H1 (cell line): ENCODE data around the gene STAG1. TPM values are rescaled to one million over a fixed set of nuclear protein-coding genes. Genes with fewer than 3 reads are reported as not detected.

Experiments used
- CTCF ChIA-PET: fragments of 300-600 bp; sonication (Branson Sonifier 250); formaldehyde crosslinking; loops from one replicate; lab custom pipeline; 2021; ENCODE audit not compliant: partially characterized antibody; lab: Charles Lee
- POLR2A ChIA-PET: fragments of 300-600 bp; sonication (Branson Sonifier 250); formaldehyde crosslinking; loops from one replicate; lab custom pipeline; 2021; ENCODE audit warnings: inconsistent platforms; ENCODE audit not compliant: partially characterized antibody; lab: Charles Lee
- DNase-seq, 2 experiments: peaks; one replicate each; pipeline versions ENCODE4 v3.0.0 to v3.0.0-alpha.2; 2010 to 2022; ENCODE audit warnings: low spot score in 2 of 2, low read depth in 1 of 2, mixed read lengths in 1 of 2
- FAIRE-seq: peaks from 2 replicates; lab custom pipeline; 2011; peaks lifted over from hg19 to GRCh38; lab: Jason Lieb, UNC
- H2AFZ ChIP-seq: 2 replicates; pipeline ENCODE4 v1.8.1; 2012; ENCODE audit warnings: low read length, inconsistent platforms
- H2AK5ac ChIP-seq: 2 replicates; pipeline ENCODE4 v1.6.1; 2013; ENCODE audit warnings: low read depth, low read length
- H2BK120ac ChIP-seq: replicated peaks from 2 replicates; pipeline ENCODE3; 2013; ENCODE audit warnings: low read depth, low read length, inconsistent platforms
- H2BK12ac ChIP-seq: 2 replicates; pipeline ENCODE4 v1.6.1; 2013; ENCODE audit warnings: low read depth, low read length
- H2BK15ac ChIP-seq: 2 replicates; pipeline ENCODE4 v1.6.1; 2013; ENCODE audit warnings: low read length
- H2BK20ac ChIP-seq: 2 replicates; pipeline ENCODE4 v1.6.1; 2013; ENCODE audit warnings: low read length
- H2BK5ac ChIP-seq: 2 replicates; pipeline ENCODE4 v1.6.1; 2013; ENCODE audit warnings: low read depth, low read length
- H3K14ac ChIP-seq: 2 replicates; pipeline ENCODE4 v1.6.1; 2013; ENCODE audit warnings: inconsistent platforms; ENCODE audit not compliant: insufficient read length
- H3K18ac ChIP-seq: 2 replicates; pipeline ENCODE4 v1.6.1; 2013; ENCODE audit warnings: low read length; ENCODE audit errors: extremely low read depth
- H3K23ac ChIP-seq: 2 replicates; pipeline ENCODE4 v1.6.1; 2013; ENCODE audit warnings: inconsistent platforms; ENCODE audit not compliant: insufficient read length
- H3K23me2 ChIP-seq: 2 replicates; pipeline ENCODE4 v1.6.1; 2013; ENCODE audit warnings: low read depth, low read length
- H3K27ac ChIP-seq: 2 replicates; pipeline ENCODE4 v1.6.1; 2011; ENCODE audit warnings: low read depth, low read length, inconsistent platforms
- H3K27me3 ChIP-seq, 4 experiments: replicated peaks in 1 of 4; 1 replicate in 1 of 4; 2 replicates in 3 of 4; pipeline versions ENCODE4 v1.6.1 to v1.8.1; 2011 to 2013; ENCODE audit warnings: low read length in 3 of 4, mild to moderate bottlenecking in 3 of 4, inconsistent platforms in 2 of 4, mixed read lengths in 2 of 4, moderate library complexity in 1 of 4; ENCODE audit not compliant: control insufficient read depth in 3 of 4, insufficient read depth in 3 of 4; ENCODE audit errors: extremely low read depth in 1 of 4
- H3K36me3 ChIP-seq, 4 experiments: 2 replicates each; pipeline versions ENCODE4 v1.6.1 to v1.8.1; 2011 to 2013; ENCODE audit warnings: mild to moderate bottlenecking in 4 of 4, low read length in 3 of 4, moderate library complexity in 2 of 4, control low read depth in 1 of 4, inconsistent platforms in 1 of 4; ENCODE audit not compliant: insufficient read depth in 4 of 4, control insufficient read depth in 2 of 4
- H3K4ac ChIP-seq: replicated peaks from 2 replicates; pipeline ENCODE3; 2013; ENCODE audit warnings: low read length, low read depth, mixed read lengths, inconsistent platforms; ENCODE audit not compliant: insufficient read length
- H3K4me1 ChIP-seq, 4 experiments: replicated peaks in 1 of 4; 1 replicate in 1 of 4; 2 replicates in 3 of 4; pipeline versions ENCODE4 v1.6.1 to v1.8.1; 2011 to 2013; ENCODE audit warnings: low read length in 3 of 4, inconsistent platforms in 2 of 4, mixed read lengths in 1 of 4; ENCODE audit not compliant: insufficient read depth in 4 of 4, control insufficient read depth in 3 of 4
- H3K4me2 ChIP-seq, 2 experiments: 2 replicates each; pipeline versions ENCODE4 v1.6.1 to v1.8.1; 2011 to 2013; ENCODE audit warnings: low read depth in 2 of 2, low read length in 2 of 2, control low read depth in 1 of 2, inconsistent platforms in 1 of 2, mild to moderate bottlenecking in 1 of 2; ENCODE audit not compliant: insufficient read depth in 1 of 2
- H3K4me3 ChIP-seq, 4 experiments: fragments of 200-600, 300-600 bp in 1 of 4; sonication (generic), shearing (Covaris generic), sonication (Bioruptor Twin) in 1 of 4; 2 replicates each; pipeline versions ENCODE4 v1.5.1 to v1.8.1; 2011 to 2016; ENCODE audit warnings: low read length in 4 of 4, low read depth in 3 of 4, control low read depth in 2 of 4, inconsistent platforms in 2 of 4, mild to moderate bottlenecking in 2 of 4, mixed read lengths in 1 of 4, moderate library complexity in 1 of 4; ENCODE audit not compliant: insufficient read depth in 2 of 4; ENCODE audit errors: extremely low read depth in 1 of 4
- H3K56ac ChIP-seq: replicated peaks from 2 replicates; pipeline ENCODE3; 2013; ENCODE audit warnings: low read depth, mild to moderate bottlenecking, mixed read lengths, low read length, inconsistent platforms; ENCODE audit not compliant: insufficient read length
- H3K79me1 ChIP-seq: 2 replicates; pipeline ENCODE4 v1.6.1; 2013; ENCODE audit warnings: low read depth, low read length, control low read depth
- H3K79me2 ChIP-seq, 2 experiments: 2 replicates each; pipeline versions ENCODE4 v1.6.1 to v1.8.1; 2012 to 2013; ENCODE audit warnings: low read length in 2 of 2, mild to moderate bottlenecking in 2 of 2, inconsistent platforms in 1 of 2; ENCODE audit not compliant: insufficient read depth in 2 of 2, control insufficient read depth in 1 of 2
- H3K9ac ChIP-seq, 4 experiments: replicated peaks in 1 of 4; 1 replicate in 1 of 4; 2 replicates in 3 of 4; pipeline versions ENCODE4 v1.6.1 to v1.8.1; 2011 to 2013; ENCODE audit warnings: low read depth in 3 of 4, low read length in 3 of 4, control low read depth in 2 of 4, mild to moderate bottlenecking in 2 of 4, moderate library complexity in 2 of 4, inconsistent platforms in 1 of 4; ENCODE audit errors: extremely low read depth in 1 of 4
- H3K9me3 ChIP-seq, 2 experiments: 2 replicates each; pipeline versions ENCODE4 v1.6.1 to v1.8.1; 2012 to 2013; ENCODE audit warnings: mild to moderate bottlenecking in 2 of 2, moderate library complexity in 2 of 2, control low read depth in 1 of 2, inconsistent platforms in 1 of 2, low read depth in 1 of 2, low read length in 1 of 2, mixed read lengths in 1 of 2; ENCODE audit not compliant: insufficient read depth in 2 of 2
- H4K20me1 ChIP-seq, 2 experiments: replicated peaks in 1 of 2; 2 replicates each; pipeline versions ENCODE3 to v1.8.1; 2011 to 2013; ENCODE audit warnings: inconsistent platforms in 2 of 2, low read length in 2 of 2, mild to moderate bottlenecking in 1 of 2; ENCODE audit not compliant: insufficient read depth in 2 of 2, control insufficient read depth in 1 of 2
- H4K5ac ChIP-seq: 2 replicates; pipeline ENCODE4 v1.6.1; 2013; ENCODE audit warnings: low read length, low read depth, mixed read lengths, inconsistent platforms; ENCODE audit not compliant: insufficient read length
- H4K8ac ChIP-seq: 2 replicates; pipeline ENCODE4 v1.8.0; 2013; ENCODE audit warnings: mild to moderate bottlenecking, moderate library complexity, low read length, inconsistent platforms; ENCODE audit not compliant: insufficient read depth; ENCODE audit errors: extremely low read depth
- H4K91ac ChIP-seq: replicated peaks from 2 replicates; pipeline ENCODE3; 2013; ENCODE audit warnings: low read length, mixed read lengths, inconsistent platforms; ENCODE audit not compliant: insufficient read length
- CBX5 ChIP-seq: fragments of 300-800, 300-1000 bp; sonication (generic); IDR thresholded peaks from 2 replicates; pipeline ENCODE4 v1.7.1; 2016; ENCODE audit warnings: antibody characterized with exemption, low read length, low read depth
- CHD1 ChIP-seq: IDR thresholded peaks from 2 replicates; pipeline ENCODE4 v1.6.1; 2012; ENCODE audit warnings: low read depth, low read length, improper control_type of control experiment
- GTF2F1 ChIP-seq: IDR thresholded peaks from 2 replicates; pipeline ENCODE4 v1.6.1; 2012; ENCODE audit warnings: low read depth, low read length, improper control_type of control experiment, borderline replicate concordance
- POU5F1 ChIP-seq: IDR thresholded peaks from 2 replicates; pipeline ENCODE4 v1.6.1; 2011; ENCODE audit warnings: low read depth, mild to moderate bottlenecking, low read length, moderate library complexity
- RAD21 ChIP-seq, 2 experiments: IDR thresholded peaks in 1 of 2; conservative IDR thresholded peaks in 1 of 2; 2 replicates each; pipeline ENCODE4 v1.6.1; 2011; ENCODE audit warnings: low read depth in 2 of 2, low read length in 2 of 2, improper control_type of control experiment in 1 of 2, inconsistent platforms in 1 of 2, mild to moderate bottlenecking in 1 of 2, moderate library complexity in 1 of 2
- RBBP5 ChIP-seq: IDR thresholded peaks from 2 replicates; pipeline ENCODE4 v1.7.1; 2012; ENCODE audit warnings: low read depth, mild to moderate bottlenecking, inconsistent platforms, low read length, moderate library complexity, borderline replicate concordance
- RXRA ChIP-seq: IDR thresholded peaks from 2 replicates; pipeline ENCODE4 v1.6.1; 2011; ENCODE audit warnings: low read depth, mild to moderate bottlenecking, low read length, moderate library complexity; ENCODE audit not compliant: insufficient read depth
- SIX5 ChIP-seq: IDR thresholded peaks from 2 replicates; pipeline ENCODE4 v1.6.1; 2011; ENCODE audit warnings: mild to moderate bottlenecking, low read depth, low read length
- SUZ12 ChIP-seq: fragments of 200-600 bp; sonication (generic); IDR thresholded peaks from 2 replicates; pipeline ENCODE4 v1.6.1; 2012; ENCODE audit warnings: mild to moderate bottlenecking, inconsistent platforms, low read length, moderate library complexity, mixed read lengths
- TAF7 ChIP-seq: optimal IDR thresholded peaks from 2 replicates; pipeline ENCODE3; 2011; ENCODE audit warnings: low read depth, mild to moderate bottlenecking, inconsistent platforms, low read length, moderate library complexity, borderline replicate concordance
- TEAD4 ChIP-seq: IDR thresholded peaks from 2 replicates; pipeline ENCODE4 v1.6.1; 2012; ENCODE audit warnings: low read depth, low read length, inconsistent platforms, mixed read lengths
- YY1 ChIP-seq: IDR thresholded peaks from 2 replicates; pipeline ENCODE4 v1.6.1; 2011; ENCODE audit warnings: low read depth, mild to moderate bottlenecking, low read length
- WGBS, 2 experiments: shearing (Covaris generic) in 1 of 2; methylation state at CpG; one replicate each; pipeline versions ENCODE4 v1.1.6 to v1.1.7; 2013 to 2015; ENCODE audit warnings: low lambda C conversion rate in 2 of 2, mixed read lengths in 2 of 2, inconsistent platforms in 1 of 2, low coverage in 1 of 2, missing lambda C conversion rate in 1 of 2; ENCODE audit not compliant: insufficient replicate concordance in 2 of 2, insufficient coverage in 1 of 2, insufficient read length in 1 of 2; ENCODE audit errors: extremely low coverage in 1 of 2, missing lambda C conversion rate in 1 of 2; 5-methylcytosine and 5-hydroxymethylcytosine counted together
- polyA plus RNA-seq, 7 experiments: library from polyadenylated mRNA; depleted of rRNA in 3 of 7; stranded (reverse) in 5 of 7; unstranded in 2 of 7; fragments of >200 nt in 5 of 7; fragments of 200-250 nt in 2 of 7; gene quantifications; 1 replicate in 5 of 7; 2 replicates in 1 of 7; 4 replicates in 1 of 7; pipeline versions ENCODE4 v1.2.1 to v1.2.3, GENCODE V29; 2011 to 2013; ENCODE audit warnings: missing spikeins in 2 of 7, mixed read lengths in 2 of 7
- total RNA-seq: library from RNA; stranded (reverse); fragmentation: NEBNext Ultra II Directional; extraction: Animal tissue kit (Norgen Biotek cat#: 25700); gene quantifications from 2 replicates; pipeline ENCODE4 v1.2.1, GENCODE V29; 2021
- TF ChIP-seq, protein P1 (sequence below): IDR thresholded peaks from 2 replicates; pipeline ENCODE4 v1.6.1; 2012; ENCODE audit warnings: inconsistent platforms
- TF ChIP-seq, protein P2 (sequence below): IDR thresholded peaks from 2 replicates; pipeline ENCODE4 v1.6.1; 2012; ENCODE audit warnings: inconsistent platforms

The STAG1 gene
- total and polyA plus RNA-seq, 2 of the 8 experiments (the other 6 are each of a cell fraction or from before 2014, with no cell fraction given), result 4.6 to 23.4 TPM

DNA sequence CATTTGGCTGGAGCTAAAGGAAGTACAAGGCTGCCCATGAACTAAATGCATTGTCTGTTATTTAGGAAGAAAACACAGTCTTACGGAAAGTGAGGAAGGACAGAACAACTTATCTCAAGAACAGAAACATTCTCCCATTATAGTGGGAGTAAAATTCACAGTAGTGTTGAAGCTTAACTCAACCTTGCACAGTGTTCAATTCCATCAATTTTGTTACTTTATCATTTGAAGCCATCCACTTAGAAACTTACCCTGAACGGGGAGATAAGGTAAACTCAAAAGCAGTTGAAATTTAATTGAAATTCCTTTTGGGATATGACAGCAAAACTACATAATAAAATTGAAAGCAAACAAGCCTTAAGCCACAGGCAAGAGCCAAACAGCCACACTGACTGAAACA is 315.1 kb downstream of the STAG1 start:
- Histone ChIP-seq H2BK5ac (no peak overlapping the region), H3K4ac (no peak overlapping the region), H3K27me3 (no peaks in the 10 kb centered on the region), H3K4me2 (no peak overlapping the region), H4K8ac (no peak overlapping the region), H2BK12ac (no peak overlapping the region), H3K36me3 (peaks cover 0 to 6% (median 0%) of the 10 kb centered on the region in 4 experiments; a peak in 2 of 8 replicates), H2AK5ac (no peak overlapping the region), H3K18ac (no peak overlapping the region), H2BK15ac (no peak overlapping the region), H4K5ac (no peak overlapping the region), H2BK120ac (no peak overlapping the region), H2BK20ac (no peak overlapping the region), H3K23me2 (no peaks in the 10 kb centered on the region), H3K9me3 (no peaks in the 10 kb centered on the region), H3K27ac (no peak overlapping the region), H4K91ac (no peak overlapping the region), H2AFZ (no peak overlapping the region), H3K4me3 (no peak overlapping the region), H3K79me1 (no peaks in the 10 kb centered on the region), H3K56ac (no peak overlapping the region), H3K23ac (no peak overlapping the region), H4K20me1 (no peaks in the 10 kb centered on the region), H3K9ac (no peak overlapping the region), H3K79me2 (no peaks in the 10 kb centered on the region), H3K4me1 (no peaks in the 10 kb centered on the region), H3K14ac (no peak overlapping the region)
- POLR2A ChIA-PET, result no interaction called here
- FAIRE-seq, result no peak
- WGBS, 2 experiments, result 87% methylated on average over 2 of the region's 2 CpGs; no CpG with 5 or more reads in 1 of the 2 experiments
- DNase-seq, result no peak
- CTCF ChIA-PET, result no interaction called here
- TF ChIP-seq RBBP5 (no peak), CBX5 (no peak), TEAD4 (no peak), TAF7 (no peak), SUZ12 (no peak), RAD21 (IDR thresholded peaks at IDR 0.05 in 1 of 2, conservative IDR thresholded peaks at IDR 0.05 in 1 of 2; ENCODE audit: low read depth in 2 of 2, low read length in 2 of 2) (no peak), GTF2F1 (no peak), POU5F1 (no peak), SIX5 (no peak), CHD1 (no peak), YY1 (no peak), RXRA (no peak)
- TF ChIP-seq, protein P1, sequence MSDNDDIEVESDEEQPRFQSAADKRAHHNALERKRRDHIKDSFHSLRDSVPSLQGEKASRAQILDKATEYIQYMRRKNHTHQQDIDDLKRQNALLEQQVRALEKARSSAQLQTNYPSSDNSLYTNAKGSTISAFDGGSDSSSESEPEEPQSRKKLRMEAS, result no peak
- TF ChIP-seq, protein P2, sequence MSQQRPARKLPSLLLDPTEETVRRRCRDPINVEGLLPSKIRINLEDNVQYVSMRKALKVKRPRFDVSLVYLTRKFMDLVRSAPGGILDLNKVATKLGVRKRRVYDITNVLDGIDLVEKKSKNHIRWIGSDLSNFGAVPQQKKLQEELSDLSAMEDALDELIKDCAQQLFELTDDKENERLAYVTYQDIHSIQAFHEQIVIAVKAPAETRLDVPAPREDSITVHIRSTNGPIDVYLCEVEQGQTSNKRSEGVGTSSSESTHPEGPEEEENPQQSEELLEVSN, result no peak
